ENCODE data around the gene COL6A1.

- TF ChIP-seq CTCF (IDR thresholded peaks at IDR 0.05; ENCODE audit: low read depth, low read length): no peak
- TF ChIP-seq EZH2phosphoT487 (IDR thresholded peaks at IDR 0.05; ENCODE audit: low read depth): no peak
These were observed 35.7 kb upstream of the COL6A1 start for GRCh38 chr21:45945868-45946210.

All from OCI-LY3 (cell line).